ENCODE measurements around the gene IL11RA.

The IL11RA gene

GRCh38 chr9:34687276-34688030 is 35.5 kb downstream of the IL11RA start:
- no peak for DNase-seq

DNA sequence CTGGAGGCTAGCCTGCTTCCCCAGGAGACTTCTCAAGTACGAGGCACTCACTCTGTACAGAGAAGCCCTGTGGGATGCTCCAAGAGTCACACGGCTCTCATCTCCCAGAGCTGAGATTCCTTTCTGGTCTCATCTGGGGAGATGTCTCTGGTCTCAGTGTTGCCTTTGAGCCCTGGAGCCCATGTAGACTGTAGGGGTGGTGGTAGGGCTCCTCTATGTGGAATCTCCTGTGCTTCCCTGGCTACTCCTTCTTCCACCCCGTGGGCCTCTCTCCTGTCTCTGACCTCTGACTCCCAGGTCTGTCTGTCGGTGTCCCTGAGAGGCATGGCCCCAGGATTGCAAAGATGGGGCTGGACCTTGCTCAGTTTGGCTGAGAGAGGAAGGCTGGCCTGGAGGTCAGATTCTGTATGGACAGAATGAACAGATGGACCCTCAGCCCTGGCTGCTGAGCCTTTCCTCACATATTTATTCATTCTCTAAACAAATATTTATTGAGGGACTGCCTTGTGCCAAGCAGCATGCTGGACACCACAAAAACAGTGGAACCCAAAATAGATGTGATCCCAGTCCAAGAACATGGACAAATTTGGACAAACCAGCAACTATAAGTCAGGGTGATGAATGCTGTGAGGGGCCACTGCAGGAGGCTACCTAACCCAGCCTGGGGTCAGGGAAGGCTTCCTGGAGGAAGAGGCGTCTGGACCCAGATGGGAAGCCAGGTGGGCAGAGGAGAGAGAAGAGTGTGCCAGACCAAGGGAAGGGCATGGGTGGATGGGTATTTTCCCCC is 36.5 kb downstream of the IL11RA start:
- no peak for DNase-seq

GRCh38 chr9:34689116-34689470 is 37.1 kb downstream of the IL11RA start:
- no peak for DNase-seq

- DNase-seq, result no peak
Measured at GRCh38 chr9:34689512-34689911, 37.5 kb downstream of the IL11RA start.

- no peak for DNase-seq
Measured at GRCh38 chr9:34690983-34691935, 39.3 kb downstream of the IL11RA start, which contains the start of gene CCL19. TSS of gene CCL19 (minus strand) at chr9:34691276. CDS start at chr9:34691139, 137 bp downstream.

- no peak for DNase-seq
Measured at GRCh38 chr9:34691936-34692315, 39.9 kb downstream of the IL11RA start.

- no peak for DNase-seq
Measured at GRCh38 chr9:34693560-34693959, 41.6 kb downstream of the IL11RA start.

GRCh38 chr9:34694811-34695210 is 42.8 kb downstream of the IL11RA start:
- no peak for DNase-seq

- DNase-seq, result peak; percentile 54 to 65 (median 63)
Measured at GRCh38 chr9:34701023-34701768, 49.2 kb downstream of the IL11RA start.

GRCh38 chr9:34701769-34702736 is 50.1 kb downstream of the IL11RA start:
- DNase-seq, result peak; percentile 55 to 73 (median 68)

DNA sequence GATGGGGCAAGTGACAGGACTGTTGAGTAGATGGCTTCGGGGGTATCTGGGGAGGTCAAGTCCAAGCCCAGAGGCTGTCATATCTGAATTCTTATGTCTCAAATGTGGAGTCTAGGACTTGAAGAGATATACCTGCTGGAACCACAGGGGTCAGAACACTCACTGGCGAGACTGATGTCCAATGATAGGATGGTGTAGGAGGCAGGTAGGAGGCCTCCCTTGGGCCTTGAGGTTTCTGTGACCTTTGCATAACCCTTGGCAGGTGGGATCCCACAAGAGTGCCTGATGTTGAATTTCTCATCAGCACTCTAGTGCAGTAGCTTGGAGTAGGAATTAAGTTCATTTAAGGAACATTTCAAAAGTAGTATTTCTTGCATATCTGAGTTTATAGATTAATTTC is 55.1 kb downstream of the IL11RA start:
- DNase-seq, result no peak

DNA sequence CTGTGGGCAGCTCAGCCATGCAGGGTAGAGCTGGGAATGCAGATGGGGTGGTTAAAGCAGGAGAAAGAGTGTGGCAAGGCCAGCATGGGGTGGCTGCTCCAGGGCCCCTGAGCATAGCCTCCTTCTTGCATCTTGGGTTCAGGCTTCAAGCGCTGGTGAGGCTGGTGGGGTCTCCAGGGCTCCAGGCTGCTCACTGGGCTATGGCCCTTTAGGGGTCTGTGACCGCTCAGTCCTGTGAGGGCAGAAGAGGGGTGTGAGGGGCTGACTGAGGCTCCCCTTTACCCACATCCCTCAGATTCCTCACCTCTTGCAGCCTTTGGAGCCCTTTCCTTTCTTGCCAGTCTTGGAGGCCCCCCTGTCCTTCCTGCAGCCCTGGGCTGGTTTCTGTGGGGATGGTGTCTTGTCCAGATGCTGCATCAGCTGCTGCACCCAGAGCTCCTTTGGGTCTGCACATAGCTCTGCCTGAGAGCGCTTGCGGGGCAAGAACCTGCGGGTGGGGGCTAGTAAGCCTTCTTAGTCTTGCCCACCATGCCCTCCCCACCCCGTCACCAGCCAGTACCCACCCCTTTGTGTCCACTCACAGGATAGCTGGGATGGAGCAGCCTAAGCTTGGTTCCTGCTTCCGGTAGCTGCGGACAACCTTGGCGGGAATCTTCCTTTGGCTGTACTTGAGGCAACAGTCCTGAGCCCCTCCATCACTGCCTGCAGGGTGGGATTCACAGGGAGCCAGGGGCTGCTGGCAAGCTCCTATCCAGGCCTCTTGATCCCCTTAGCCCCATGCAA is 57.4 kb downstream of the IL11RA start:
- DNase-seq, result no peak

GRCh38 chr9:34710023-34710422 is 58.0 kb downstream of the IL11RA start, which contains the start of gene CCL21:
TSS of gene CCL21 (minus strand) at chr9:34710136. CDS start at chr9:34710066, 70 bp downstream.
- DNase-seq, result no peak

Measured in T-helper 1 cell (primary cell).